Stimulated activated CD8-positive, alpha-beta memory T cell treated with anti-CD3 and anti-CD28 coated beads, Interleukin-7, amount 100 ng/mL, for 24 hours (primary cell): ENCODE measurements around the gene MYCL.

Experiments used
- DNase-seq: peaks from one replicate; pipeline ENCODE4 v3.0.0-alpha.2; 2020; ENCODE audit warnings: low read depth

MYCL gene

GRCh38 chr1:39852214-39852791 is 49.4 kb downstream of the MYCL start:
- no peak for DNase-seq

GRCh38 chr1:39850606-39851216 is 51.0 kb downstream of the MYCL start:
- no peak for DNase-seq

- no peak for DNase-seq
Measured at GRCh38 chr1:39849203-39849602, 52.5 kb downstream of the MYCL start.

GRCh38 chr1:39847940-39848339 is 53.8 kb downstream of the MYCL start:
- no peak for DNase-seq

- no peak for DNase-seq
Measured at GRCh38 chr1:39846796-39847195, 54.9 kb downstream of the MYCL start.

- DNase-seq = peak; percentile 36
Measured at GRCh38 chr1:39845569-39846566, 55.8 kb downstream of the MYCL start.
